Activated T-cell treated with anti-CD3 and anti-CD28 coated beads, Interleukin-2, amount 50 U/mL, for 4 hours (primary cell): ENCODE results near the gene ARID1B. TPM values are rescaled to one million over a fixed set of nuclear protein-coding genes. Genes with fewer than 3 reads are reported as not detected.
A peak's percentile ranks its signal among the peaks of the same experiment; 100 is the strongest.

Experiments
- ATAC-seq, 2 donors: fragments of 200-7000 bp; cut with Tn5 transposase; one replicate each; pipeline ENCODE4 v1.10.0; 2021
- DNase-seq: peaks from one replicate; pipeline ENCODE4 v3.0.0-alpha.2; 2020
- H3K27me3 Mint-ChIP-seq: one replicate; pipeline ENCODE4 v1.8.0; 2021; ENCODE audit warnings: low read depth, mixed read lengths
- H3K36me3 Mint-ChIP-seq: one replicate; pipeline ENCODE4 v1.8.0; 2022; ENCODE audit warnings: mixed read lengths; ENCODE audit not compliant: insufficient read depth
- H3K4me1 Mint-ChIP-seq: one replicate; pipeline ENCODE4 v1.8.0; 2021; ENCODE audit warnings: low read depth, mixed read lengths
- H3K4me3 Mint-ChIP-seq: one replicate; pipeline ENCODE4 v1.8.0; 2021; ENCODE audit warnings: mild to moderate bottlenecking, moderate library complexity, mixed read lengths
- H3K9me3 Mint-ChIP-seq: one replicate; pipeline ENCODE4 v1.8.0; 2021; ENCODE audit warnings: mixed read lengths
- total RNA-seq, 3 donors: library from RNA; stranded (reverse); gene quantifications; one replicate each; pipeline ENCODE4 v1.2.1, GENCODE V29; 2021

Gene ARID1B
- total RNA-seq, 3 donors from 2014 or later, result 45.6 to 46.6 (median 46.0) TPM

- peaks cover 18% of the 10 kb centered on the region for H3K36me3 Mint-ChIP-seq
- no peaks in the 10 kb centered on the region for H3K9me3 Mint-ChIP-seq
- no peaks in the 10 kb centered on the region for H3K27me3 Mint-ChIP-seq
- ATAC-seq (no peak), DNase-seq (no peak)
- H3K4me1 Mint-ChIP-seq, result peaks cover 2% of the 10 kb centered on the region
- no peak overlapping the region for H3K4me3 Mint-ChIP-seq
Observed at GRCh38 chr6:157168471-157168870, 391.3 kb downstream of the ARID1B start.

GRCh38 chr6:157169226-157169625 is 392.0 kb downstream of the ARID1B start:
- no peak for DNase-seq

GRCh38 chr6:157169656-157170055 is 392.5 kb downstream of the ARID1B start:
- ATAC-seq (no peak), DNase-seq (no peak)
- no peaks in the 10 kb centered on the region for H3K27me3 Mint-ChIP-seq
- no peaks in the 10 kb centered on the region for H3K9me3 Mint-ChIP-seq
- no peak overlapping the region for H3K4me3 Mint-ChIP-seq
- peaks cover 18% of the 10 kb centered on the region for H3K36me3 Mint-ChIP-seq
- H3K4me1 Mint-ChIP-seq, result peaks cover 2% of the 10 kb centered on the region

More at GRCh38 chr6:157169226-157169625, 392.0 kb downstream of the ARID1B start:
- Mint-ChIP-seq H3K4me1 (peaks cover 2% of the 10 kb centered on the region), H3K4me3 (no peak overlapping the region), H3K36me3 (peaks cover 17% of the 10 kb centered on the region), H3K27me3 (no peaks in the 10 kb centered on the region), H3K9me3 (no peaks in the 10 kb centered on the region)
- ATAC-seq, result no peak

DNA sequence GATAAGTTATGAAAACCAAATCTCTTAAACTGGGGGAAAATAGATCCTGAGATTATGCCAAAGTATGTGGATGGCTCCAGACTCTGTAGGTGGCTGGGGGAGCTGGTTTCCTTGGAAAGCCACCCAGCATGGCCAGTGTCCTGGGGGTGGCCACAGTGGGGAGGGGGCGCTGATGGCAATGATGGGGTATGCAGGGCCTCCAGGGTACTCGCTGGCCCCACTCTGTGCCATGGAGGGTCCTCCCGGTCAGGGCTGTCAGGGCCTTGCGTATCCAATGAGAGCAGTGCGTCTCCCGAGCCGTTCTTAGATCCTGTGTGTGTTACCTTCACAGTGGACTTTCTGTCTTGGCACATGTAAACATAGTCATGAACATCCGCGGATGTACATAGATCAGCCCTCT is 393.4 kb downstream of the ARID1B start:
- H3K4me1 Mint-ChIP-seq, result peaks cover 2% of the 10 kb centered on the region
- ATAC-seq, result no peak
- H3K9me3 Mint-ChIP-seq, result no peaks in the 10 kb centered on the region
- DNase-seq, result no peak
- H3K36me3 Mint-ChIP-seq, result peaks cover 18% of the 10 kb centered on the region
- no peak overlapping the region for H3K4me3 Mint-ChIP-seq
- H3K27me3 Mint-ChIP-seq, result no peaks in the 10 kb centered on the region

- peaks cover 19% of the 10 kb centered on the region for H3K36me3 Mint-ChIP-seq
- DNase-seq (no peak), ATAC-seq (no peak)
- no peak overlapping the region for H3K4me3 Mint-ChIP-seq
- H3K9me3 Mint-ChIP-seq, result no peaks in the 10 kb centered on the region
- peaks cover 2% of the 10 kb centered on the region for H3K4me1 Mint-ChIP-seq
- no peaks in the 10 kb centered on the region for H3K27me3 Mint-ChIP-seq
Observed at GRCh38 chr6:157171801-157172200, 394.6 kb downstream of the ARID1B start.

- Mint-ChIP-seq H3K9me3 (no peaks in the 10 kb centered on the region), H3K27me3 (no peaks in the 10 kb centered on the region), H3K36me3 (peaks cover 20% of the 10 kb centered on the region), H3K4me1 (peaks cover 2% of the 10 kb centered on the region), H3K4me3 (no peak overlapping the region)
- DNase-seq, result no peak
- no peak for ATAC-seq
Observed at GRCh38 chr6:157172231-157172701, 395.1 kb downstream of the ARID1B start.

GRCh38 chr6:157172830-157173536 is 395.8 kb downstream of the ARID1B start:
- no peaks in the 10 kb centered on the region for H3K9me3 Mint-ChIP-seq
- ATAC-seq (no peak), DNase-seq (no peak)
- H3K4me1 Mint-ChIP-seq, result peaks cover 2% of the 10 kb centered on the region
- H3K36me3 Mint-ChIP-seq, result peaks cover 13% of the 10 kb centered on the region
- H3K4me3 Mint-ChIP-seq, result no peak overlapping the region
- no peaks in the 10 kb centered on the region for H3K27me3 Mint-ChIP-seq

- DNase-seq (no peak), ATAC-seq (no peak)
- Mint-ChIP-seq H3K27me3 (no peaks in the 10 kb centered on the region), H3K4me3 (no peak overlapping the region), H3K36me3 (peaks cover 8% of the 10 kb centered on the region), H3K9me3 (no peaks in the 10 kb centered on the region), H3K4me1 (peaks cover 2% of the 10 kb centered on the region)
Observed at GRCh38 chr6:157173776-157174175, 396.6 kb downstream of the ARID1B start.

DNA sequence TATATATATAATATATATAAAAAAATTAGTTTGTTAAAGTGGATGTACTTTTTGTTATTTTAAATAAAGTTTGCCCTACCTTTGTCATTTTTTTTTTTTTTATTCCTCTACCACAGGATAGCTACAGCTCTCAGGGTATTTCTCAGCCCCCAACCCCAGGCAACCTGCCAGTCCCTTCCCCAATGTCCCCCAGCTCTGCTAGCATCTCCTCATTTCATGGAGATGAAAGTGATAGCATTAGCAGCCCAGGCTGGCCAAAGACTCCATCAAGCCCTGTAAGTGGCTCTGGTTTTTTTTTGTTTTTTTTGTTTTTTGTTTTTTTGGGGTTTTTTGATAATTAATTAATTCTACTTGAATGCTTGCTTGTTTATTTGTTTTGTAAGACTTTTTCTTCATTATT is 397.6 kb downstream of the ARID1B start:
- Mint-ChIP-seq H3K4me3 (no peak overlapping the region), H3K36me3 (peaks cover 8% of the 10 kb centered on the region), H3K4me1 (peaks cover 2% of the 10 kb centered on the region), H3K9me3 (no peaks in the 10 kb centered on the region), H3K27me3 (no peaks in the 10 kb centered on the region)
- DNase-seq (no peak), ATAC-seq (no peak)

DNA sequence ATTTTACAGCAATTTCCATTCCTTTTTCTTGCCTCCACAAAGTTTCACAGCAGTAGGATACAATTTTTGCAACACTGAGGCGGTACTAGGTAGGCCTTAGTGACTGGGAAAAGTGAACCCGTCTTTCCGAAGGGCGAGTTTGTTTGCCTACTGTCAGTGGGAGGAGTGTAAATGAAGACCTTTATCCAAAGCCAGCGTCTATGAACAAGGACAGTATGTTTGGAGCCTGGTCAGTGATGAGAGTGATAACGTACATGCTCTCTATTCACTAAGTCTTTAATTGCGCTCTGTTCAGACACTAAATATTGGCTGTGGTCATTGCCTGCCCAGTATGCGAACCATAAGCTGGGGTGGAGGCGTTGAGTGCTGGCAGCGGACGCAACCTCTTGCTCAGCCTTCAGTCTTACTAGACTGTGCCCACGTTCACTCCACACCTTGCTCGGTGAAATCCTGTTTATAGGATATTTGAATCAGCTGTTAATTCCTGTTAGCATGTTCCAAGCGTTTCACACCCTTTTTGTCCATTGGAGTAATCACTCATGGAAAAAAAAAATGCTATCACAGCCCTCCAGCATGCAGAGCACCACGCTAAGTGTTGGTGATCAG is 400.7 kb downstream of the ARID1B start:
- no peak for ATAC-seq

GRCh38 chr6:157181649-157182048 is 404.5 kb downstream of the ARID1B start:
- ATAC-seq, result no peak
- Mint-ChIP-seq H3K4me3 (no peak overlapping the region), H3K9me3 (no peaks in the 10 kb centered on the region), H3K36me3 (peaks cover 22% of the 10 kb centered on the region), H3K4me1 (peaks cover 9% of the 10 kb centered on the region), H3K27me3 (no peaks in the 10 kb centered on the region)
- no peak for DNase-seq

More for the DNA sequence above, 400.7 kb downstream of the ARID1B start:
- Mint-ChIP-seq H3K36me3 (peaks cover 7% of the 10 kb centered on the region), H3K4me3 (no peak overlapping the region), H3K4me1 (peaks cover 2% of the 10 kb centered on the region), H3K27me3 (no peaks in the 10 kb centered on the region), H3K9me3 (no peaks in the 10 kb centered on the region)
- DNase-seq, result no peak

GRCh38 chr6:157182503-157183264 is 405.5 kb downstream of the ARID1B start:
- Mint-ChIP-seq H3K4me1 (peaks cover 15% of the 10 kb centered on the region), H3K27me3 (no peaks in the 10 kb centered on the region), H3K4me3 (no peak overlapping the region), H3K9me3 (no peaks in the 10 kb centered on the region), H3K36me3 (peaks cover 21% of the 10 kb centered on the region)
- ATAC-seq (no peak), DNase-seq (no peak)

- peak; percentile 78 to 82 for ATAC-seq
- peak; percentile 61 for DNase-seq
- Mint-ChIP-seq H3K4me3 (no peak overlapping the region), H3K27me3 (no peaks in the 10 kb centered on the region), H3K4me1 (peaks cover 15% of the 10 kb centered on the region), H3K36me3 (peaks cover 24% of the 10 kb centered on the region), H3K9me3 (no peaks in the 10 kb centered on the region)
Observed at GRCh38 chr6:157184202-157185015, 407.2 kb downstream of the ARID1B start.

DNA sequence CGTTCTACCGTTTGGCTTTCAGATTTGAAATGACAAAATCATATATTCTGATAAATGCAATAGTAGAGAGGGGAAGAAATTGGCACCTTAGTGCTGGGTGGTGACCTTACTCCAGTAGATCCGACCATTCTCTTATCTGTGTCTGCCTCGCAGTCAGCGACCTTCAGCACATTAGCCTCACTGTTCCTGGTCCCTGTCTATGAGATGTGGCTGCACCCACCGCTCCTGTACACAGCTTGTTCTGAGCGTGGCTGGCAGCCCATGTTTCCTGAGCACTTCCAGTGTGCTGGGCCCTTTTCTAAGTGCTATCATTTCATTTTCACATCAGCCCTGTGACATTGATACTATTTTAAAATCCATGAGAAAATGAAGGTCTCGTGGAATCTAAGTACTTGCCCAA is 408.0 kb downstream of the ARID1B start:
- Mint-ChIP-seq H3K4me1 (peaks cover 15% of the 10 kb centered on the region), H3K4me3 (no peak overlapping the region), H3K27me3 (no peaks in the 10 kb centered on the region), H3K9me3 (no peaks in the 10 kb centered on the region), H3K36me3 (peaks cover 28% of the 10 kb centered on the region)
- ATAC-seq, result no peak
- DNase-seq, result no peak
